Mammary epithelial cell (primary cell): ENCODE data around the gene CHPF2.

Source experiments
- CTCF ChIP-seq, 2 donors: IDR thresholded peaks in 1 of 2; conservative IDR thresholded peaks in 1 of 2; 2 replicates each; pipeline ENCODE4 v1.5.1; 2011 to 2012; ENCODE audit warnings: inconsistent platforms in 2 of 2, low read length in 2 of 2, mild to moderate bottlenecking in 2 of 2, control low read depth in 1 of 2, low read depth in 1 of 2; ENCODE audit not compliant: insufficient read depth in 1 of 2; ENCODE audit errors: extremely low read depth in 1 of 2
- EZH2 ChIP-seq: IDR thresholded peaks from 2 replicates; pipeline ENCODE4 v1.6.1; 2012; ENCODE audit warnings: low read length, inconsistent platforms, borderline replicate concordance

DNA sequence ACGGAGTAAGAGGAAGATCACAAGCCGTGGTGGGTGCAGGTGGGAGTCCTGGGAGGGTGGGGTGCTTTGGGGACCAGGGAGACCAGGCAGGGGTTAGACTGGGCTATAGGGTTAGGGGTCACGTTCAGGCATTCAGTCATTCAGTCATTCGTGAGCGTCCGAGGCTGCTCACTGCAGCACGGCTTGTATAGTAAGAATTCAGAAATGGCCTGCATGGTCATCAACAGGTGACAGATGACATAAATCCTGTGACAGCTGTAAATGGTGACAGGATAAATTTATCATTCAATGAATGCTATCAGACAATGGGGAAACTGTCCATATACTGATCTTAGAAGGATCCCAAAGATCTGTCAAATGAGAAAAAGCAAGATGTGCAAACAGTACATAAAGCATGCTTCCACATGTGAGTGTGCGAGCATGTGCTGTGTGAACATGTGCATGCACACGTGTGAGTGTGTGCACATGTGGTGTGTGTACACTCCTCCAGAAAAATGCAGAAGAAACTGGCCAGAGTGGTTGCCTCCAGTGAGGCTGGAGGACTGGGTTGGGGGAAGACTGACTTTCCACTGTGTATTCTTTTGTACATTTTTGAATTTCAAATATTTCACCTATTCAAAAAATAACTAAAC lies 48.2 kb downstream of the CHPF2 start:
- TF ChIP-seq CTCF (conservative IDR thresholded peaks at IDR 0.05 in 1 of 2, IDR thresholded peaks at IDR 0.05 in 1 of 2; ENCODE audit: extremely low read depth in 1 of 2, insufficient read depth in 1 of 2, low read depth in 1 of 2, low read length in 2 of 2) (no peak), EZH2 (no peak)
